Measurements from ENCODE around the gene PITX3.

Gene PITX3

GRCh38 chr10:102230861-102231356, 10.4 kb downstream of the PITX3 start (continued):
- TF ChIP-seq PRDM10 (tag by site-specific recombination; IDR thresholded peaks at IDR 0.05) (no peak), ZNF629 (tag by site-specific recombination; IDR thresholded peaks at IDR 0.05) (peak; percentile 6; the same call in 1 of the 2 replicates), ZNF510 (tag by site-specific recombination; IDR thresholded peaks at IDR 0.05; ENCODE audit: insufficient replicate concordance) (no peak), SP2 (tag by site-specific recombination; IDR thresholded peaks at IDR 0.05) (peak; percentile 79), ZBTB6 (tag by site-specific recombination; IDR thresholded peaks at IDR 0.05) (peak; percentile 92), ZNF174 (tag by site-specific recombination; IDR thresholded peaks at IDR 0.05) (no peak), ZNF16 (tag by site-specific recombination; IDR thresholded peaks at IDR 0.05; ENCODE audit: low read depth) (no peak), ZNF132 (tag by site-specific recombination; IDR thresholded peaks at IDR 0.05; ENCODE audit: borderline replicate concordance) (no peak), BCL11A (tag by site-specific recombination; IDR thresholded peaks at IDR 0.05; ENCODE audit: low read depth) (no peak), ZNF501 (tag by site-specific recombination; IDR thresholded peaks at IDR 0.05) (0 out of 2 replicates have a peak, but pooled peaks have one; percentile 28), ZNF248 (tag by site-specific recombination; IDR thresholded peaks at IDR 0.05) (no peak), ZNF660 (tag by site-specific recombination; IDR thresholded peaks at IDR 0.05) (peak; percentile 1; the same call in 1 of the 2 replicates), ZNF280D (tag by site-specific recombination; IDR thresholded peaks at IDR 0.05) (no peak), YY2 (tag by site-specific recombination; IDR thresholded peaks at IDR 0.05) (peak; percentile 55), ZFHX2 (tag by site-specific recombination; conservative IDR thresholded peaks at IDR 0.05) (peak; percentile 66), GFI1B (tag by site-specific recombination; IDR thresholded peaks at IDR 0.05) (no peak), ZNF555 (tag by site-specific recombination; conservative IDR thresholded peaks at IDR 0.05) (no peak), BCL11B (tag by site-specific recombination; IDR thresholded peaks at IDR 0.05; ENCODE audit: low read depth) (peak; percentile 54; the same call in 1 of the 2 replicates), KLF1 (tag by site-specific recombination; IDR thresholded peaks at IDR 0.05) (peak; percentile 51), OSR2 (tag by site-specific recombination; IDR thresholded peaks at IDR 0.05) (no peak), SCRT1 (tag by site-specific recombination; IDR thresholded peaks at IDR 0.05; ENCODE audit: borderline replicate concordance) (no peak), CTCF (tag by site-specific recombination; IDR thresholded peaks at IDR 0.05) (peak; percentile 61), ZNF549 (tag by site-specific recombination; IDR thresholded peaks at IDR 0.05) (no peak), ZNF324 (tag by site-specific recombination; IDR thresholded peaks at IDR 0.05) (no peak), ZNF366 (tag by site-specific recombination; conservative IDR thresholded peaks at IDR 0.05) (peak; percentile 55; the same call in 1 of the 2 replicates), ZBTB10 (tag by site-specific recombination; IDR thresholded peaks at IDR 0.05) (peak; percentile 79), ZNF692 (tag by site-specific recombination; IDR thresholded peaks at IDR 0.05) (0 out of 2 replicates have a peak, but pooled peaks have one; percentile 11)

Measured in HEK293 (cell line).